Vagina (tissue), 2 donors: ENCODE results near the gene CABCOCO1. TPM values are rescaled to one million over a fixed set of nuclear protein-coding genes. Genes with fewer than 3 reads are reported as not detected.

ENCODE experiments used
- DNase-seq, 2 donors: peaks; one replicate each; pipeline ENCODE4 v3.0.0-alpha.2; 2017; ENCODE audit errors: extremely low spot score in 2 of 2
- H3K27ac ChIP-seq: fragments of 200-600 bp; sonication (generic); one replicate; pipeline ENCODE4 v1.5.1; 2019
- H3K27me3 ChIP-seq: fragments of 200-600 bp; sonication (generic); one replicate; pipeline ENCODE4 v1.5.1; 2019
- H3K36me3 ChIP-seq, 2 donors: fragments of 200-600 bp; sonication (generic); one replicate each; pipeline ENCODE4 v1.5.1; 2017 to 2019
- H3K4me1 ChIP-seq: fragments of 200-600 bp; sonication (generic); one replicate; pipeline ENCODE4 v1.5.1; 2019
- H3K4me3 ChIP-seq, 2 donors: fragments of 200-600 bp; sonication (generic); 1 replicate in 1 of 2; 2 replicates in 1 of 2; pipeline ENCODE4 v1.5.1; 2016 to 2019
- H3K9me3 ChIP-seq: fragments of 200-600 bp; sonication (generic); one replicate; pipeline ENCODE4 v1.5.1; 2019
- CTCF ChIP-seq, 3 experiments: fragments of 450-650 bp in 2 of 3; fragments of 200-600 bp in 1 of 3; sonication (generic) in 1 of 3; IDR thresholded peaks; one replicate each; pipeline ENCODE4 v1.5.1; 2017 to 2019; ENCODE audit warnings: antibody characterized with exemption in 3 of 3, mild to moderate bottlenecking in 2 of 3, moderate library complexity in 2 of 3
- POLR2A ChIP-seq, 2 donors: fragments of 450-650 bp; IDR thresholded peaks; one replicate each; pipeline ENCODE4 v1.6.1; 2017; ENCODE audit warnings: antibody characterized with exemption in 2 of 2, mild to moderate bottlenecking in 2 of 2, moderate library complexity in 2 of 2
- POLR2AphosphoS5 ChIP-seq, 2 donors: sonication (generic); formaldehyde crosslinking; IDR thresholded peaks; one replicate each; pipeline ENCODE4 v1.9.0; 2017; ENCODE audit warnings: antibody characterized with exemption in 2 of 2, mild to moderate bottlenecking in 2 of 2, low read depth in 1 of 2; ENCODE audit not compliant: insufficient read depth in 1 of 2
- intact Hi-C: fragments of 100-400 bp; cut with DNase I; formaldehyde crosslinking; loops from one replicate; pipeline ENCODE4 v1.15.1; 2023
- total RNA-seq: library from RNA; depleted of rRNA; stranded (reverse); fragments of >200 nt; gene quantifications from one replicate; pipeline ENCODE4 v1.2.3, GENCODE V29; 2016

The CABCOCO1 gene
- total RNA-seq, 1 donor from 2014 or later: not detected

- intact Hi-C loops: no loop called here
- Histone ChIP-seq H3K27me3 (no peaks in the 10 kb centered on the region), H3K4me1 (peaks cover 1% of the 10 kb centered on the region), H3K36me3 (no peaks in the 10 kb centered on the region), H3K27ac (no peak overlapping the region), H3K9me3 (no peaks in the 10 kb centered on the region), H3K4me3 (no peak overlapping the region)
- no peak for DNase-seq
- TF ChIP-seq CTCF (IDR thresholded peaks at IDR 0.05) (no peak), POLR2A (IDR thresholded peaks at IDR 0.05) (no peak), POLR2AphosphoS5 (IDR thresholded peaks at IDR 0.05; ENCODE audit: insufficient read depth in 1 of 2, low read depth in 1 of 2) (no peak)
These were observed 81.7 kb downstream of the CABCOCO1 start for GRCh38 chr10:61744469-61744868.

GRCh38 chr10:61746377-61746776 is 83.6 kb downstream of the CABCOCO1 start:
- H3K4me3 ChIP-seq: no peak overlapping the region
- no peak overlapping the region for H3K27ac ChIP-seq
- H3K27me3 ChIP-seq: no peaks in the 10 kb centered on the region
- DNase-seq: no peak
- intact Hi-C loops: no loop called here
- peaks cover 17% of the 10 kb centered on the region for H3K4me1 ChIP-seq
- H3K9me3 ChIP-seq: no peaks in the 10 kb centered on the region
- H3K36me3 ChIP-seq: no peaks in the 10 kb centered on the region
- TF ChIP-seq POLR2A (IDR thresholded peaks at IDR 0.05): no peak
- no peak for TF ChIP-seq POLR2AphosphoS5 (IDR thresholded peaks at IDR 0.05; ENCODE audit: insufficient read depth in 1 of 2, low read depth in 1 of 2)
- no peak for TF ChIP-seq CTCF (IDR thresholded peaks at IDR 0.05)

GRCh38 chr10:61747307-61747706 is 84.6 kb downstream of the CABCOCO1 start:
- H3K27me3 ChIP-seq: no peaks in the 10 kb centered on the region
- peaks cover 26% of the 10 kb centered on the region for H3K4me1 ChIP-seq
- intact Hi-C loops: no loop called here
- H3K9me3 ChIP-seq: no peaks in the 10 kb centered on the region
- no peak for TF ChIP-seq CTCF (IDR thresholded peaks at IDR 0.05)
- no peak for TF ChIP-seq POLR2A (IDR thresholded peaks at IDR 0.05)
- TF ChIP-seq POLR2AphosphoS5 (IDR thresholded peaks at IDR 0.05; ENCODE audit: insufficient read depth in 1 of 2, low read depth in 1 of 2): no peak
- no peak overlapping the region for H3K27ac ChIP-seq
- H3K4me3 ChIP-seq: no peak overlapping the region
- no peaks in the 10 kb centered on the region for H3K36me3 ChIP-seq
- DNase-seq: no peak

- DNase-seq: no peak
- Histone ChIP-seq H3K36me3 (no peaks in the 10 kb centered on the region), H3K27me3 (no peaks in the 10 kb centered on the region), H3K27ac (peak overlapping the region; percentile 34), H3K4me3 (no peak overlapping the region), H3K9me3 (no peaks in the 10 kb centered on the region), H3K4me1 (peaks cover 36% of the 10 kb centered on the region)
- TF ChIP-seq POLR2A (IDR thresholded peaks at IDR 0.05) (no peak), CTCF (IDR thresholded peaks at IDR 0.05) (no peak), POLR2AphosphoS5 (IDR thresholded peaks at IDR 0.05; ENCODE audit: insufficient read depth in 1 of 2, low read depth in 1 of 2) (no peak)
- intact Hi-C loops: no loop called here
These were observed 86.6 kb downstream of the CABCOCO1 start for GRCh38 chr10:61749291-61749690.

GRCh38 chr10:61750943-61751471 is 88.3 kb downstream of the CABCOCO1 start:
- no peaks in the 10 kb centered on the region for H3K27me3 ChIP-seq
- intact Hi-C loops: no loop called here
- H3K4me1 ChIP-seq: peaks cover 50% of the 10 kb centered on the region
- H3K4me3 ChIP-seq: no peak overlapping the region
- DNase-seq: no peak
- no peak for TF ChIP-seq POLR2A (IDR thresholded peaks at IDR 0.05)
- TF ChIP-seq POLR2AphosphoS5 (IDR thresholded peaks at IDR 0.05; ENCODE audit: insufficient read depth in 1 of 2, low read depth in 1 of 2): no peak
- peak in 2 of 3 experiments; percentile 13 to 47 for TF ChIP-seq CTCF (IDR thresholded peaks at IDR 0.05)
- no peaks in the 10 kb centered on the region for H3K36me3 ChIP-seq
- peak overlapping the region; percentile 50 for H3K27ac ChIP-seq
- H3K9me3 ChIP-seq: no peaks in the 10 kb centered on the region
